GM19395 (cell line): Measurements from ENCODE around the gene ITSN2.
"Not testable (repeated sequence)": the region's sequence is repeated elsewhere in the genome, so short reads cannot be mapped to it uniquely, and the experiment has no call there.

Experiments used
- ATAC-seq: cut with Tn5 transposase; IDR thresholded peaks from one replicate; pipeline ENCODE4 v1.9.1; 2021; ENCODE audit warnings: mild to moderate bottlenecking, moderate library complexity; ENCODE audit not compliant: unreplicated experiment

The ITSN2 gene

DNA sequence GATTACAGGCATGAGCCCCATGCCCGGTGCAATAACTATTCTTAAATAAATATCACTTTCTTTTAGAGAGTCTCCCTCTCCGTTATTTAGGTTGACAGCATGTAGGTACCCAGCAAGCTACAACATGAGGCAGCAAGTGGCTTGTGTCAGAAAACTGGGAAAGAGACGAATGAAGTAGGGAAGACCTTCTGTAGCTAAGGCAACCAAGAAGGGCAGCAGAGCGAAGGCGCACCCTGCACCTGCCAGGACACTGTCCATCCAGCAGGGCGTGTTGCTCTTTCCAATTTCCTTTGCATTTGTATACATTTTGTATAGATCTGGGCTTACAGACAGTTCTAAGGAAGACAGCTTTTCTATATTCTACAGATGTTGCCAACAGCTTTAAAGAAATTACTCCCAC lies 137.4 kb downstream of the ITSN2 start:
- no peak for ATAC-seq

DNA sequence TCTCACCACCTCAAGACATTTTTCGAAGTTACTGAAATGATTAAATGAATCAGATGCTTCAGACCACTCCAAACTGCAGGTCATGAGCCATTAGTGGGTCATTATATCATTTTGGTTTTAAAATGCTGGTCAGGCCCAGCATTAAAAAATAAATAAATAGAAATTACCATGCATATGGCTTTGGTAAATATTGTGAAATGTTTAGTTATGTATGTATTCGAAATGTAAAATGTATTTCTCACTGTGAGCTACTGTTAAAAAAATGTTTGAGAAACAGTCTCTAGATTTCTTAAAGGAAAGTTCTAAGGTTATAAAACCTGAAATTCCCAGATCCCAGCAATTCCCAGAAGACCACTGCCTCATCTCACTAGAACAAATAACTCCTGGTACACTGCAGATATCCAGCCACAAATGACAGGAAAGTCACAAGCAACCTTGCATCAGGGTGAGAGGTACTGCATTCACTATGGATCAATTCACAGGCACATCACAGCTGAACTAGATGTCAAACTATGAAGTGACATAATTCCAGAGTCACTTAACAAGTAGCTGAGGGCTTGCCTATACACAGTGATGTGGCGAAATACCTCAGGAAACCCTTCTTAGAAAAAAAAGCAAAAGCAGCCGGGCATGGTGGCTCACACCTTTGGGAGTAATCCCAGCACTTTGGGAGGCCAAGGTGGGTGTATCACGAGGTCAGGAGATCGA lies 138.8 kb downstream of the ITSN2 start:
- no peak for ATAC-seq

DNA sequence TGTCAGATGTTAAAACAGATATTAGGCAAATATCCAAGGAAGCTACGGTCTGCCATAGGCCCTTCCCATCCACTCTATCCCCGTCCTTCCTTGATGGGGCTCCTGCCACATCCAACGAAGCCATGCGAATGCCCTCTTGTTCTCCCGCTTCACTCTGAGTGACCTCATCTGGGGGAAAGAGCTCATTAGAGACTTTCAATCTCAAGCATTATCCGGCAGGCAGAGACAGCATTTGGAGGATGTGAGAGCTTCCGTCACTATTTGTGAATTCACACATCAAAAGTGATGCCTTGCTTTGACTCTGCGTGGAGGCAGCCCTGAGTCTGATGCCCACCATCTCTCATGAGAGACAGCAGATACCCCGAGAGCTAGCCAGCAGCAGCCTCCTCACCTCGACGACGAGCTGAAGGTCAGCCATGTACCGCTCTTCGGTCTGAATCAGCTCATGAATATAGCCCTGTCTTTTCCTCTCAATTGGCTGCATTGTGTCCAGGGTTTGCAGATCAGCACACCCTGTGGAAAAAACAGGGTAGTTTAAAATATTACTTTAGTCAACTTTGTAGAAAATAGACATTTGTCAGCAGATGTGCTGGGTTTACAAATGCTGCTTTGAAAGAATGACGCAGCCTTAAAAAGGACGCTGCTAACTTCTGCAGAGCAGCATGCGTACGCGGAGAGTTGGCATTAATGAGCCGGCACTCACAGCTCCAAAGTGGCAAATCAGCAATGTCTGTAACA lies 139.6 kb downstream of the ITSN2 start:
- ATAC-seq = no peak

DNA sequence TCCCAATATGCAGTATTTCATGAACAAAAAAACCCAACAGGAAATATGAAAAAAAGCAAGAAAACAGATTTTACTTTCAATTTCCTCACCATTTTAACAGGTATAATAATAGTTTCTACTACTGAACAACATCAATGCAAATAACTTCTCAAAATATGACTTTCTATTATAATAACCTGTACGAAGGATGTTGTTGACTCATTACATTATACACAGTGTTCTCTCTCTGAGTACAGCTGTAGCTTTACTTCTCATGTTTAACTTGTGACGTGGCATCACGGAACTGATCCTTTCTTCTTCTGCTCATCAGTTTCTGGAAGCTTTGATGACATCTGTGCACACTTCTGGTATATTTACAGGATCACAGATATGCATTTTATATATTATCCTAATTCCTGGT lies 145.5 kb downstream of the ITSN2 start:
- peak; percentile 98 for ATAC-seq

DNA sequence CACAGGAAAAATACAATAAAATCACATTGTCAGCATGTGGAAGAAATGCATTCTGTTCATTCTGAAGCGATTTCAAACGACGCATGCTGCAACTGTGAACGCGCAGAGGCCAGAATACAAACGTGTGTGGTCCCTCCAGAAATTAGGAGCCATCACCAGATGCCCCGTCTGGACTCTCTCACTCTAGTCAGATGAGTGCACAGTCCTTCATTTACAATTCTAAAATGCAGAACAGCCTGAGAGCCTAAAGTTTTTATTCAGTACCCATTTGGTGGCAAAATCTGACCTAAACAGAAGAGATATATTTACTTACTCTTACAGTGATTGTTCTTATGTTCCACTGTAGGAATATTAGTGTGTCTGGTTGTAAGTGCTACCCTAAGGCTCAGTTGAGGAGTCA lies 148.9 kb downstream of the ITSN2 start:
- ATAC-seq = no peak

DNA sequence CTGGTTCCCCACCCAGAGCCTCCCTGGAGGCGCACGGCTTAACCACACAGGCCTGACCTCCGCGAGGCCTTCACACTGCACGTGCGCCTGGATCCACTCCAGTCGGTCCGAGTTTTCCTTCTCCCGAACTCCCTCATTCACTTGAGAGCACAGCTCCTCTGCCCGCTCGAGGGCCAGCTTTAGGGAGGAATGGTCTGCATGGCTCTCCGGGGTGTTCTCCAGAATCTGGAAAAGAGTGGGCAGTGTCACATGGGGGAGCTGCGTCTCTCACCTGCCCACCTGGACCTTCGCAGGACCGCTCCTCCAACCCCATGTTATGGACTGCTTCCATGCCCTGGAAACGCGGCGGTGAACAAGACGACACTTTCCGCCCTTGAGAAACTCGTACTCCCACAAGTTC lies 149.6 kb downstream of the ITSN2 start:
- no peak for ATAC-seq

DNA sequence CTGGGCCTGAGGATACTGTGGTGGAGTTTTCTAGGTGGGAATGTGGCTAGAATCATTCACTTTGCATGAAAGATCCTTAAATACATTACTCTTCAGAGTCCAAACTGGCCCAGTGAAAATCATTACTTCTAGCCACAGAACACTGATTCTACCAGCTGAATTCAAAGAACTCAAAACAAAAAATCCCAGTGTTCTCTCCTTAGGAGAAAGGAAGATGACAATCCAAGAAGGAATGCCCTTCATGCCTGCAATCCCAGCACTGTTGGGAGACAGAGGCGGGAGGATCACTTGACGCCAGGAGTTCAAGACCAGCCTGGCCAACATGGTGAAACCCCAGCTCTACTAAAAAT lies 150.3 kb downstream of the ITSN2 start:
- ATAC-seq = no peak

DNA sequence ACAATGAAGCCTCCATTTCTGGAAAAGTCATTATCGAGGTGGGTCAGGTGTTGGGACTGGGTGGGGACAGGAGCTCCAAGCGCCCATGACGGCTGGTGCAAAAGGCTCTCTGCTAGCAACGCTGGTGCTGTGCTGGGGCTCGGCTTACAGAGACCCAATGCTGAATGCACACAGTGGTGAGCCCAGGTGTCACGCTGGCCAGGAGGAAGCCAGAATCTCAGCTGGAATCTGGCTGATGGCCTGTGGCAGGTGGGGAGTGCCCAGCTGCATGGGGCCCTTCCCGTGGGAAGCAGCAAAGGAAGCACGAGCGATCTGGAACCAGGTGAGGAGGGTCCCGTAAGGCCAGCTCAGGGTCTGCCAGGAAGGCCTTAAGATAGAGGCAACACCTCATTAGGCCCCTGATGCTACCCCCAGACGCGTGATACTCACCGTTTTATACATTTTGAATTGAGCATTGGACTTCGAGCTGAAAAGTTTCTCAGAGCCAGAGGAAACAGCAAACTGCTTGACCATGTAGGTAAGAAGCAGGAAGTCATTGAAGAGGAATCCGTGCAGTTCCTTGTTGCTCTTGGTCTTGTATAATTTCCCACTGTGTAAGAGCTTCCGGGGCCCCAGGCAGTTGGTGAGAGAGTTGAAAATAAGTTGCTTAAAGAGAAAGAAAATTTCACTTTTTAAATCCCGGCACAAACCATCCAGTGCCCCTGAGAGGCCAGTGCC lies 150.8 kb downstream of the ITSN2 start:
- ATAC-seq = no peak

DNA sequence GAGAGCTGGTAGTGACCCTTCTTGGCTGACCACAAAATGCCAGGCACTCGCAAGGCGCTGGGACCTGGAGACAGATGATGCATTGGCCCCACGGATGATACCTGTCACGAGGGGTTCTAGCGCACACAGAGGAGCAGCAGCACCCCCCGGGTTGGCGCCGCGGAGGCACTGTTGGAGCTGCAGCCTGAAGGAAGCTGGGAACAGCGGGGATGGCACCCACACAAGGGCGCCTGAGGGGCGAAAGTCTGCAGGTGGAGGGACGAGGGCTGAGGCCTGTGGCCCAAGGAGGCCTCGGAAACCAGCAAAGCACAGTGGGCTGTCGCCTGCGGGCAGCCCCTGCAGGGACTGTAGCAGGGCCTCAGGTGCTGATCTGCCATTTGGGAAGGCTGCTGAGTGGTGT lies 151.8 kb downstream of the ITSN2 start:
- ATAC-seq = no peak

DNA sequence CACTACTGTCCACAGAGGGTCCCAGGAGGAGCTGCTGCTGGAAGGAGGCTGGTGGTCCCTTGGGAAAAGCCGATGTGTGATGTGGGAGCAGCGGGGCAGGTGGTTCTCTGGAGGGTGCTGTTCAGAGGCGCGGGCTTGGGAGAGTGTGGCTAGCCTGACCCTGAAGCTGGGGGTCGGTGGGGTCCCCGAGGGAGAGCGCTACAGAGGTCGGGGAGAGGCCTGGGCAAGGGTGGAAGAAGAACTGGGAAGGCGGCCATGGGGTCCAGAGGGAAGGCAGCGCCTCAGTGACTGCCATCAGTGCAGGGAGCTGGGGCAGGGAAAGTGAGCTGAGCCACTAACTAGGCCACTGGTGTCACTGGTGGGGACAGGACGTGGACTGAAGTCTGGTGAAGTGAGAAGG lies 153.0 kb downstream of the ITSN2 start:
- ATAC-seq = no peak

DNA sequence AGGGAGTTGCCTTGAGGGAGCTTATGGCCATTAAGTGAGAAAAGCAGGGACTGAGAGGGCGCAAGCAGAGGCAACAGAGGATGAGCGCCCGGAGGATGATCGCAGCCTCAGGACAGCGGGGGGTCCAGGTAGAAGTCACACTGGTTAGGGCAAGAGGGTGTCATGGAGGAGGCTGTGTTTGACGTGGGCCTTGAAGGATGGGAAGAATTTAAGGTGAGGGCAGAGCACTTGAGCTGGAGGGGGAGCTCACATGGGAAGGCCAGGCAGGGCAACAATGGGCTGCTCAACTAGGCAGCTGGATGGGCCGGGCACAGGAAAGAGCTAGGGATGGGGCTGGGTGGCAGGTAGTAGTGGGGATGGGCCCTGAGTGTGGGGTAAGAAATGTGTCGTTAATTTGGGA lies 153.6 kb downstream of the ITSN2 start:
- no peak for ATAC-seq

DNA sequence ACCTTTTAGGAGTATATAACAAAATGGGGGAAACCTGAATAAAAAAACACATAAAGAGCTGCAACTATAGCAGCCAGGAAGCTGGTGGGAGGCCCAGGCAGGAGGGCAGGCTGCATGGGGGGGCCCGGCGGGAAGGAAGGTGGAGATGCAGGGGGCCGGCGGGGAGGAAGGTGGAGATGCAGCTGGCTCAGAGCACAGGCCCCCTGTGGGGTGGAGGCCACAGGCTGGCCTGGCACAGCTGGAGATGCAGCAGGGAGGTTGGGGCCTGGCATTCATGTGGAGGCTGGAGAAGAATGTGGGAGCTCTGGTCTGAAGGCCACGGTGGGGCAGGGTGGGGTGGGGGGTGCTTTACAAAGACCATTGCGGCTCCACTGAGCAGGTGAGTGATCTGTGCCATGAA lies 154.1 kb downstream of the ITSN2 start:
- no peak for ATAC-seq

DNA sequence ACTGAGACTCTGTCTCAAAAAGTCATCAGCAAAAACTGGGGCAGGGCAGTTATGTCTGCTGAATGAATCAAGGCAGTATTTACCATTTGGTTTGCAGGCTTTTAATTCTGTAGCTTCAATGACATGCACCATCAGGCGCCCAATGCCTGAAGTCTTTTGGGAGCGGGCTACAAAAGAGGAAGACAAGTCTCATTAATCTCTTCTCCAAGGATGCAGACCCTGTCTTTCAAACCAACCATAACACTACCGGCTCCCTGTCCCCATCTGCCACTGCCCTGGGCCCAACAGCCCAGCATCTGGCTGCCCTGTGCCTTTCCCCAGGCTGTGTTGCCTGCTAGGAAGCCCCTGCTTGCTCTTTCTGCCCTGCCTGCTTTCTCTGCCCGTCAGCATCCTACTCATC lies 155.2 kb downstream of the ITSN2 start:
- no peak for ATAC-seq

DNA sequence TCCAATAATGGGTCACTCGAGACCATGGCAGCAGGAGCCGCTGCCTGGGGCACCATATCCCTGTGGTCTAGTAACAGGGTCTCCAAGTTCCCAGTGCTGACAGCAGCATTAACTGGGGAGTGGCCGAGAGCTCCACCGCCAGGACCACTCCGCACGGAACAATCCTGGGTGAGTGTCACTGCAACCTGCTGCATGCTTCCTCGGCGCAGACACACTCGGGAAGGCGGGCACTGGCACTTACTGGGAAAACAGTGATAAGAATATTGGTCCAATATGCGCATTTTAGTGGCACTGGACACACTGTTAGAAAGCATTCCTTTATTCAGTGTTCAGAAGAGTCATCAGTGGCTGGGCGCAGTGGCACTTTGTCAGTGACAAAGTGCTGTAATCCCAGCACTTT lies 155.8 kb downstream of the ITSN2 start:
- ATAC-seq = no peak

DNA sequence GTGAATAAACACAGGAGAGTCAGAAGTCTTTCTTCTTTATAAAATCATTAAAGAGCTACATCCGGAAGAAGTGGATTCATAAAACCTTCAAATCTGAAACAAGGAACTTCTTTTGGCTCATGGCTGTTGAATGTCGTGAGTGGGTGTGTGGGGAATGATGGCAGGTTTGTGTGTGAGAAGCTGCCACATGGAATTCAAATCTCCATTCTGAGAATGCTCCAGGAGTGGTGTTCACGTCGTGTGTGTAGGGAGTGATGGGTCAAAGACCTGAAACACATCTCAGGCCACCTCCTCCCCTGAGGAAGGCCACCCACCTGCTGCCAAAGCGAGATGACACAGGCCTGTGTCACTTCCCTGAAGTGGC lies 156.6 kb downstream of the ITSN2 start:
- ATAC-seq = no peak

DNA sequence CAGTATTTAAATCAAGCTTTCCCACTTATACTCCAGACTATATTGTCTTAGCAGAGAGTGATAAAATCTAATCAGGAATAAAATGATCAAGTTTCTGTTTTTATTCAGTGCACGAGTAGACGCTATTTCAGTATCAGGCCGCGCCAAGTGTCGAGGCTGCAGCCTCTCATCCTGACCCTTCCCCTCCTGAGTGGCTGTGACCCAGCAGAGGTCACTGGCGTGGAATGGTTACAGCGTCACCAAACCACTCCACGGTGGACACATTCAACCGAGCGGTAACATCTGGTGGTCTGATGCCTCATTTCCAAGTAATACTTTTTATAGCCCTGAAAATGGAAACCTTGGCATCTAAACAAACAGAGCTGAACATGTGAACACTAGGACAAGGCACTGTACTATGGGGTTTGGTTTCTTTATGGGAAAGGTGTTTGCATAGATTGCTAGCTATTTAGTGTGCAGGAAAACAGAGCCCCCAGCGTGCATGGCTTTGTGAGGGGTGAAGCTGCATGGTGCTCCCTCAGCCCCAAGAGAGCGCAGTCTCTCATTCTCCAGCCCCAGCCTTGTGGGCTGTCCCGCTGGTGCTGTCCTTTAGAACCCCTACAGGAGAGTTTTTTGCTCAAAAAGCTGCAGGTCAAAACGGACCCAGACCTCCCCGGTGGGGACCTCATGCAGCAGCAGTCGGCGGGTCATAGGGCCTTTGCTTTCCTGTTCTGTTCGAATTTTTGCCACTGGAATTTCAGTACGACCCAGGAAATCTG lies 157.1 kb downstream of the ITSN2 start:
- no peak for ATAC-seq

DNA sequence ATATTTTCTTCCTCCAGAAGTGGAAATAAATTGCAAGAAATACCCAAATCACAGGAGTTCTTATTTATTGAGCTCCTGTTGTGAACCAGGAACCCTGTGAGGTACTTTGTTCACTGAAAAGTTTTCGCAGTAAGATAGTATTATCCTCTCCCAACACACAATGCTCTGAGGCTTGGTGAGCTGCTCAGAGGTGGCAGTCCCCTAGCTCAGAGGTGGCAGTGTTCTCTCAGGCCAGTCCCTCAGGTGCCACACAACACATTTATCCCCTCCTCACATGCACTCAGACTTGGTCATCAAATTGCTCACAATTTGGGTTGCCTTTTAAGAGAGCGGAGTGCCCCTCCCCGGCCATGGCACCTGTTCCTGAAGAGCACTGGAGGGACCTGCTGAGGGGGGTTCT lies 159.5 kb downstream of the ITSN2 start:
- no peak for ATAC-seq

DNA sequence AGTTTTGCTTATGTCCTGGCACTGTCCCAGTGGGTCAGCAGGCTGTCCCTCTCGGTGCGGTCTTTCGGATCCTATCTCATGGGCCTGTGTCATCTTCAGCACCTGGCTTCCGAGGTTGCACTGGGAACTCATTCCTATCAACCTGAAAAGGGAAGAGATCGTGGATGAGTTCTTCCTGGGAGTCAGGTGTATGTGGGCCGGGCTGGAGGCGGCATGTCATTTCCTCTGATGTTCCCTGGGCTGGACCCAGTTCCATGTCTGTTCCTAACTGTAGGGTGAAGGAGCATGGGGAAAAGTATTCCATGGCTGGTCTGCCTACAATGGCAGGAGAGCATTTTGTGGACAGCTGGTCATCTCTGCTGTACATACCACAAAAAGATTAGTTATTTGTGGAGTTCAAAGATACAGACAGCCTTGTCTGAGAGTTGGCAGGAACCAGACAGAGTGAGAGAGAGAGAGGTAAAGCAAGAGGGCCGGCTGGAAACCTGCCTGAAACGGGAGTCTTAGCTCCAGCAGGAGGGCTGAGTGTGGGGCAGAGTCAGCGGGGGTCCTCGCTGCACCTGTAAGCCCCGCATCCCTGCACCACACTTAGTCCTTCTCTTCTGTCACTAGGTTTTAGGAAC lies 160.3 kb downstream of the ITSN2 start:
- no peak for ATAC-seq

DNA sequence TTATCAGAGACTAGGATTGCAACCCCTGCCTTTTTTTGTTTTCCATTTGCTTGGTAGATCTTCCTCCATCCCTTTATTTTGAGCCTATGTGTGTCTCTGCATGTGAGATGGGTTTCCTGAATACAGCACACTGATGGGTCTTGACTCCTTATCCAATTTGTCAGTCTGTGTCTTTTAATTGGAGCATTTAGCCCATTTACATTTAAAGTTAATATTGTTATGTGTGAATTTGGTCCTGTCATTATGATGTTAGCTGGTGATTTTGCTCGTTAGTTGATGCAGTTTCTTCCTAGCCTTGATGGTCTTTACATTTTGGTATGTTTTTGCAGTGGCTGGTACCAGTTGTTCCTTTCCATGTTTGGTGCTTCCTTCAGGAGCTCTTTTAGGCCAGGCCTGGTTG lies 163.1 kb downstream of the ITSN2 start:
- ATAC-seq = not testable (repeated sequence)

DNA sequence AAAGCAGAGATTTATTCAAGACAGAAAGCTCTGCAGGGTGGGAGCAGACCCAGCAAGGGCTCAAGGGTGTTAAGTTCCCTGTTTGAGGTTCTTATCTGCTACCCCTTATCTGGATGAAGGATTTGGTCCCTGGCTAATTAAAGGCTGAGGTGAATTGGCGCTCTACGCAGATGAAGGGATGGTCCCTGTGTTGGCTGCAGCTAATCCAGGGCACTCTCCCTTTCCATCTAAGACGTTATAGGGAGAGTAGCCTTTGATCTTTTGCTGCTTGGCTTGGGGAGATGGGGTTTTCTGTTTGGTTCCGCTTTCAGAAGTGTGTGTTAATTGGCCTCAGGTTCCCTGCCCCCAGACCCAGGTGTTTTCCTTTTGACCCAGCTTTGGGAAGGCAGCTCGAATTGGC lies 168.5 kb downstream of the ITSN2 start:
- no peak for ATAC-seq

DNA sequence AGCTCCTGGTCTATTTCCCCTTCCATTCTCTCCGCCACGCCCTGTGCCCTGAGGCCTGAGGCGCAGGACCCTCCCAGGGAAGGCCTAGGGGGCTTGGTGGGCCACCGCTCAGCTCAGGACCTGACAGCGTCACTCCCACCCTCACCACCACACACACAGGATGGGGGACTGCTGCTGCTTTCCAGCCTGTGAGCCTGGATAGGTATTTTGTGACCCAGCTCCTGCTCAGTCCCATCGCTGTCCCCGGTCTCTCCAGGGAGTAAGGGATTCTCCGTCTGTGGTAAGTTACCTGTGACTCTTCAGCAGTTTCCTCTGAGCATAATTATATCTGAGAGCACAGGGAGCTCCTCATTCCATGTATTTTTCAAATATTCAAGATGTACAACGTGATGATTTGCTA lies 169.2 kb downstream of the ITSN2 start:
- no peak for ATAC-seq
